ENCODE data around the gene MED10. TPM values are rescaled to one million over a fixed set of nuclear protein-coding genes. Genes with fewer than 3 reads are reported as not detected.

The MED10 gene
- total and polyA plus RNA-seq, 2 donors (not counting 3 experiments of a cell fraction or from before 2014, with no cell fraction given), result 55.6 to 56.3 TPM

GRCh38 chr5:6393596-6394194 lies 15.3 kb upstream of the MED10 start:
- TF ChIP-seq CTCF (IDR thresholded peaks at IDR 0.05; ENCODE audit: extremely low read depth in 1 of 2, insufficient read depth in 1 of 2, low read depth in 1 of 2, low read length in 2 of 2) (no peak), MAX (IDR thresholded peaks at IDR 0.05; ENCODE audit: insufficient read depth, insufficient read length) (no peak), GATA2 (IDR thresholded peaks at IDR 0.05; ENCODE audit: insufficient read depth, insufficient read length, low read depth, low read length) (no peak), POLR2A (IDR thresholded peaks at IDR 0.05; ENCODE audit: low read depth, low read length) (no peak), JUN (IDR thresholded peaks at IDR 0.05; ENCODE audit: borderline replicate concordance, insufficient read depth, insufficient read length, low read depth) (no peak), EZH2 (IDR thresholded peaks at IDR 0.05; ENCODE audit: borderline replicate concordance, low read depth, low read length, severe bottlenecking) (no peak), MYC (IDR thresholded peaks at IDR 0.05; ENCODE audit: low read depth, low read length) (no peak), FOS (IDR thresholded peaks at IDR 0.05; ENCODE audit: borderline replicate concordance, insufficient read depth, low read length) (no peak), POLR2AphosphoS5 (IDR thresholded peaks at IDR 0.05; ENCODE audit: insufficient read depth, low read depth, low read length) (no peak)
- no TSS peak for BruUV-seq (replicated peaks)
- DNase-seq (ENCODE audit: low read depth, low spot score) (no peak), FAIRE-seq (no peak)
- Histone ChIP-seq H3K9me3 (replicated peaks; ENCODE audit: control insufficient read depth, insufficient read depth, low read length) (no peaks in the 10 kb centered on the region), H3K27ac (ENCODE audit: insufficient read depth, low read depth, low read length) (no peak overlapping the region), H3K4me3 (replicated peaks in 1 of 3; ENCODE audit: insufficient read depth in 1 of 3, low read depth in 1 of 3, low read length in 3 of 3) (no peak overlapping the region), H2AFZ (ENCODE audit: low read depth, low read length) (no peak overlapping the region), H3K79me2 (ENCODE audit: control insufficient read depth, insufficient read depth, low read length) (no peaks in the 10 kb centered on the region), H3K9ac (replicated peaks; ENCODE audit: extremely low read depth, insufficient read depth, low read length) (no peak overlapping the region), H3K36me3 (ENCODE audit: control insufficient read depth in 2 of 2, extremely low read depth in 1 of 2, insufficient read depth in 2 of 2, low read length in 2 of 2) (no peaks in the 10 kb centered on the region), H3K4me2 (ENCODE audit: insufficient read depth, low read length) (no peak overlapping the region), H3K4me1 (ENCODE audit: control insufficient read depth, extremely low read depth, insufficient read depth, low read length) (no peaks in the 10 kb centered on the region), H3K27me3 (ENCODE audit: control insufficient read depth in 2 of 2, insufficient read depth in 2 of 2, low read length in 2 of 2) (peaks cover 2% of the 10 kb centered on the region in 2 experiments), H3K9me1 (replicated peaks; ENCODE audit: control insufficient read depth, extremely low read depth, insufficient read depth, low read length) (no peaks in the 10 kb centered on the region), H4K20me1 (replicated peaks; ENCODE audit: control insufficient read depth, extremely low read depth, insufficient read depth, low read length) (no peaks in the 10 kb centered on the region)
- dilution Hi-C loops (cut with MboI; ENCODE audit: extremely low pct_ligation_motif_present, low sequenced_read_pairs), result no loop called here
- POLR2A ChIA-PET, result no interaction called here
- intact Hi-C loops (cut with micrococcal nuclease), result no loop called here
- CTCF ChIA-PET, result no interaction called here

Measured in endothelial cell of umbilical vein (primary cell).